Stimulated activated CD8-positive, alpha-beta memory T cell treated with anti-CD3 and anti-CD28 coated beads, Interleukin-15, amount 100 ng/mL, for 1 hour (primary cell): Measurements from ENCODE around the gene KCNMA1.
A peak's percentile ranks its signal among the peaks of the same experiment; 100 is the strongest.

Experiments used
- DNase-seq: peaks from one replicate; pipeline ENCODE4 v3.0.0-alpha.2; 2020; ENCODE audit warnings: low read depth

The KCNMA1 gene

GRCh38 chr10:77180794-77181193 is 456.8 kb downstream of the KCNMA1 start:
- no peak for DNase-seq

- DNase-seq = no peak
Observed at GRCh38 chr10:77180104-77180503, 457.5 kb downstream of the KCNMA1 start.

GRCh38 chr10:77179015-77179695 is 458.5 kb downstream of the KCNMA1 start:
- no peak for DNase-seq

- DNase-seq = no peak
Observed at GRCh38 chr10:77177589-77177988, 460.0 kb downstream of the KCNMA1 start.

- no peak for DNase-seq
Observed at GRCh38 chr10:77177161-77177560, 460.4 kb downstream of the KCNMA1 start.

GRCh38 chr10:77176232-77176631 is 461.4 kb downstream of the KCNMA1 start:
- DNase-seq = no peak

GRCh38 chr10:77175631-77176222 is 461.9 kb downstream of the KCNMA1 start:
- DNase-seq = no peak

- peak; percentile 47 for DNase-seq
Observed at GRCh38 chr10:77173615-77174461, 463.8 kb downstream of the KCNMA1 start.

GRCh38 chr10:77172086-77172485 is 465.5 kb downstream of the KCNMA1 start:
- DNase-seq = no peak

- no peak for DNase-seq
Observed at GRCh38 chr10:77168861-77169260, 468.7 kb downstream of the KCNMA1 start.

- no peak for DNase-seq
Observed at GRCh38 chr10:77168161-77168560, 469.4 kb downstream of the KCNMA1 start.

GRCh38 chr10:77165445-77166208 is 472.0 kb downstream of the KCNMA1 start:
- DNase-seq = no peak

GRCh38 chr10:77164616-77165311 is 472.8 kb downstream of the KCNMA1 start:
- DNase-seq = no peak

GRCh38 chr10:77163670-77164348 is 473.8 kb downstream of the KCNMA1 start:
- no peak for DNase-seq

GRCh38 chr10:77162697-77163096 is 474.9 kb downstream of the KCNMA1 start:
- no peak for DNase-seq

GRCh38 chr10:77160679-77161078 is 476.9 kb downstream of the KCNMA1 start:
- no peak for DNase-seq

- DNase-seq = no peak
Observed at GRCh38 chr10:77159538-77160110, 478.0 kb downstream of the KCNMA1 start.

- no peak for DNase-seq
Observed at GRCh38 chr10:77158666-77159065, 478.9 kb downstream of the KCNMA1 start.

- DNase-seq = no peak
Observed at GRCh38 chr10:77157248-77158019, 480.2 kb downstream of the KCNMA1 start.

- no peak for DNase-seq
Observed at GRCh38 chr10:77156406-77156879, 481.2 kb downstream of the KCNMA1 start.
